Retinal pigment epithelial cell (primary cell): ENCODE measurements around the gene PAPSS2.

Experiments used
- DNase-seq: peaks from one replicate; pipeline ENCODE4 v3.0.0-alpha.2; 2010; ENCODE audit warnings: low read depth
- H3K4me3 ChIP-seq: 2 replicates; pipeline ENCODE4 v1.5.1; 2011; ENCODE audit warnings: mild to moderate bottlenecking, low read length, control low read depth, moderate library complexity
- CTCF ChIP-seq: conservative IDR thresholded peaks from 2 replicates; pipeline ENCODE4 v1.5.1; 2011; ENCODE audit warnings: low read depth, low read length, control low read depth, inconsistent platforms

The PAPSS2 gene

GRCh38 chr10:87694011-87694794 lies 34.5 kb downstream of the PAPSS2 start:
- H3K4me3 ChIP-seq, result no peak overlapping the region
- no peak for TF ChIP-seq CTCF
- DNase-seq, result no peak

GRCh38 chr10:87695074-87695473 lies 35.4 kb downstream of the PAPSS2 start:
- no peak for DNase-seq
- TF ChIP-seq CTCF, result no peak
- no peak overlapping the region for H3K4me3 ChIP-seq

GRCh38 chr10:87696922-87697745 lies 37.5 kb downstream of the PAPSS2 start:
- no peak overlapping the region for H3K4me3 ChIP-seq
- DNase-seq, result no peak
- no peak for TF ChIP-seq CTCF

- DNase-seq, result no peak
- no peak for TF ChIP-seq CTCF
- no peak overlapping the region for H3K4me3 ChIP-seq
These were observed 40.5 kb downstream of the PAPSS2 start for GRCh38 chr10:87700031-87700796.

GRCh38 chr10:87702260-87702972 lies 42.7 kb downstream of the PAPSS2 start:
- no peak for DNase-seq
- no peak overlapping the region for H3K4me3 ChIP-seq
- TF ChIP-seq CTCF, result no peak

- H3K4me3 ChIP-seq, result no peak overlapping the region
- no peak for TF ChIP-seq CTCF
- no peak for DNase-seq
These were observed 43.3 kb downstream of the PAPSS2 start for GRCh38 chr10:87702973-87703294.
